ENCODE measurements around the gene CDC20B.
A peak's percentile ranks its signal among the peaks of the same experiment; 100 is the strongest.
"Not testable (repeated sequence)": the region's sequence is repeated elsewhere in the genome, so short reads cannot be mapped to it uniquely, and the experiment has no call there.

CDC20B gene

GRCh38 chr5:55104946-55105701 is 67.9 kb downstream of the CDC20B start:
- DNase-seq (ENCODE audit: low read depth in 1 of 2, low spot score in 1 of 2), result no peak

- no peak for DNase-seq (ENCODE audit: low read depth in 1 of 2, low spot score in 1 of 2)
Observed at GRCh38 chr5:55104036-55104772, 68.8 kb downstream of the CDC20B start.

- no peak for DNase-seq (ENCODE audit: low read depth in 1 of 2, low spot score in 1 of 2)
Observed at GRCh38 chr5:55102348-55102747, 70.6 kb downstream of the CDC20B start, which contains the start of gene GZMA. GZMA (plus strand) TSS chr5:55102646; CDS start chr5:55102683, 37 bp downstream.

- DNase-seq (ENCODE audit: low read depth in 1 of 2, low spot score in 1 of 2), result no peak
Observed at GRCh38 chr5:55101556-55102276, 71.3 kb downstream of the CDC20B start.

GRCh38 chr5:55101148-55101547 is 71.8 kb downstream of the CDC20B start:
- not testable (repeated sequence) for DNase-seq (ENCODE audit: low read depth in 1 of 2, low spot score in 1 of 2)

- DNase-seq (ENCODE audit: low read depth in 1 of 2, low spot score in 1 of 2), result peak in 1 of 2 donors; percentile 10
Observed at GRCh38 chr5:55096861-55097260, 76.1 kb downstream of the CDC20B start.

- no peak for DNase-seq (ENCODE audit: low read depth in 1 of 2, low spot score in 1 of 2)
Observed at GRCh38 chr5:55096182-55096581, 76.8 kb downstream of the CDC20B start.

- DNase-seq (ENCODE audit: low read depth in 1 of 2, low spot score in 1 of 2), result not testable (repeated sequence)
Observed at GRCh38 chr5:55091011-55091410, 82.0 kb downstream of the CDC20B start.

GRCh38 chr5:55089301-55089700 is 83.7 kb downstream of the CDC20B start:
- not testable (repeated sequence) for DNase-seq (ENCODE audit: low read depth in 1 of 2, low spot score in 1 of 2)

GRCh38 chr5:55081541-55081940 is 91.4 kb downstream of the CDC20B start:
- DNase-seq (ENCODE audit: low read depth in 1 of 2, low spot score in 1 of 2), result no peak

GRCh38 chr5:55073211-55073610 is 99.8 kb downstream of the CDC20B start:
- no peak for DNase-seq (ENCODE audit: low read depth in 1 of 2, low spot score in 1 of 2)

- no peak for DNase-seq (ENCODE audit: low read depth in 1 of 2, low spot score in 1 of 2)
Observed at GRCh38 chr5:55072666-55073065, 100.3 kb downstream of the CDC20B start.

GRCh38 chr5:55071413-55071812 is 101.6 kb downstream of the CDC20B start:
- no peak for DNase-seq (ENCODE audit: low read depth in 1 of 2, low spot score in 1 of 2)

GRCh38 chr5:55070968-55071367 is 102.0 kb downstream of the CDC20B start:
- no peak for DNase-seq (ENCODE audit: low read depth in 1 of 2, low spot score in 1 of 2)

GRCh38 chr5:55066277-55066676 is 106.7 kb downstream of the CDC20B start:
- no peak for DNase-seq (ENCODE audit: low read depth in 1 of 2, low spot score in 1 of 2)

- DNase-seq (ENCODE audit: low read depth in 1 of 2, low spot score in 1 of 2), result no peak
Observed at GRCh38 chr5:55064523-55064922, 108.5 kb downstream of the CDC20B start.

- no peak for DNase-seq (ENCODE audit: low read depth in 1 of 2, low spot score in 1 of 2)
Observed at GRCh38 chr5:55063899-55064298, 109.1 kb downstream of the CDC20B start.

GRCh38 chr5:55063220-55063863 is 109.6 kb downstream of the CDC20B start:
- DNase-seq (ENCODE audit: low read depth in 1 of 2, low spot score in 1 of 2), result no peak
